Mesothelial cell of epicardium (in vitro differentiated cells): Measurements from ENCODE around the gene TNRC6A. TPM values are rescaled to one million over a fixed set of nuclear protein-coding genes. Genes with fewer than 3 reads are reported as not detected.
A peak's percentile ranks its signal among the peaks of the same experiment; 100 is the strongest.
"Not testable (repeated sequence)": the region's sequence is repeated elsewhere in the genome, so short reads cannot be mapped to it uniquely, and the experiment has no call there.

Source experiments
- DNase-seq, 2 experiments: peaks; one replicate each; pipeline ENCODE4 v3.0.0; 2021; ENCODE audit warnings: low spot score in 2 of 2; ENCODE audit not compliant: unreplicated experiment in 2 of 2
- H3K27ac Mint-ChIP-seq: 2 replicates; pipeline ENCODE4 v1.8.0; 2021; ENCODE audit warnings: mixed read lengths
- H3K27me3 Mint-ChIP-seq: 2 replicates; pipeline ENCODE4 v1.8.0; 2021; ENCODE audit warnings: low read depth, mixed read lengths
- H3K36me3 Mint-ChIP-seq: 2 replicates; pipeline ENCODE4 v1.8.0; 2021; ENCODE audit warnings: mixed read lengths
- H3K4me1 Mint-ChIP-seq: 2 replicates; pipeline ENCODE4 v1.8.0; 2021; ENCODE audit warnings: mixed read lengths
- H3K4me3 Mint-ChIP-seq: 2 replicates; pipeline ENCODE4 v1.8.0; 2021; ENCODE audit warnings: mild to moderate bottlenecking, moderate library complexity, mixed read lengths
- H3K9me3 Mint-ChIP-seq: 2 replicates; pipeline ENCODE4 v1.8.0; 2021; ENCODE audit warnings: mixed read lengths
- total RNA-seq: library from RNA; stranded (reverse); gene quantifications from 3 replicates; pipeline ENCODE4 v1.2.1, GENCODE V29; 2021
- TF ChIP-seq, protein P1 (sequence below): fragments of 200-600 bp; sonication (generic); IDR thresholded peaks from one replicate; pipeline ENCODE4 v1.5.0; 2021; ENCODE audit warnings: antibody characterized with exemption; ENCODE audit not compliant: unreplicated experiment

TNRC6A gene
- total RNA-seq, 1 donor from 2014 or later: 89.7 TPM

DNA sequence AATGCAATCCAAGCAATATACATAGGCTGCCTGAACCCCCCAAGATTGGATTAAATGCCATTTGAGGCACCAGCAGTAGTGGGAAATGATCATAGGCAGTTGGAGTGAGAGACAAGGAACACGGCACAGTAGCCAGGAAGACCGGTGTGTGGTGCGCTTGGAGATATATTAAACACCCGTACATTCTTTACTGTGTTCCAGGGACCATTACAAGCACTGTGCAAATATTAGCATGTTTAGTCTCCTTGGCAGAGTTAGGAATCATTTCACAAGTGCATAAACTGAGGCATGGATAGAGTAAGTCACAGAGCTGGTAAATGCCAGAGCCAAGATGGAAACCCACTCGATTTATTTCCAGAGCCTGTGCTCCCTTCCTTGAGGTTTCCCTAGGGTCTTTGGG is 31.1 kb upstream of the TNRC6A start:
- no peaks in the 10 kb centered on the region for H3K36me3 Mint-ChIP-seq
- peaks cover 7% of the 10 kb centered on the region for H3K4me1 Mint-ChIP-seq
- no peaks in the 10 kb centered on the region for H3K27me3 Mint-ChIP-seq
- H3K4me3 Mint-ChIP-seq: no peak overlapping the region
- H3K9me3 Mint-ChIP-seq: peaks cover 3% of the 10 kb centered on the region
- H3K27ac Mint-ChIP-seq: no peak overlapping the region
- TF ChIP-seq, protein P1, sequence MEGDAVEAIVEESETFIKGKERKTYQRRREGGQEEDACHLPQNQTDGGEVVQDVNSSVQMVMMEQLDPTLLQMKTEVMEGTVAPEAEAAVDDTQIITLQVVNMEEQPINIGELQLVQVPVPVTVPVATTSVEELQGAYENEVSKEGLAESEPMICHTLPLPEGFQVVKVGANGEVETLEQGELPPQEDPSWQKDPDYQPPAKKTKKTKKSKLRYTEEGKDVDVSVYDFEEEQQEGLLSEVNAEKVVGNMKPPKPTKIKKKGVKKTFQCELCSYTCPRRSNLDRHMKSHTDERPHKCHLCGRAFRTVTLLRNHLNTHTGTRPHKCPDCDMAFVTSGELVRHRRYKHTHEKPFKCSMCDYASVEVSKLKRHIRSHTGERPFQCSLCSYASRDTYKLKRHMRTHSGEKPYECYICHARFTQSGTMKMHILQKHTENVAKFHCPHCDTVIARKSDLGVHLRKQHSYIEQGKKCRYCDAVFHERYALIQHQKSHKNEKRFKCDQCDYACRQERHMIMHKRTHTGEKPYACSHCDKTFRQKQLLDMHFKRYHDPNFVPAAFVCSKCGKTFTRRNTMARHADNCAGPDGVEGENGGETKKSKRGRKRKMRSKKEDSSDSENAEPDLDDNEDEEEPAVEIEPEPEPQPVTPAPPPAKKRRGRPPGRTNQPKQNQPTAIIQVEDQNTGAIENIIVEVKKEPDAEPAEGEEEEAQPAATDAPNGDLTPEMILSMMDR: no peak
- DNase-seq: no peak

DNA sequence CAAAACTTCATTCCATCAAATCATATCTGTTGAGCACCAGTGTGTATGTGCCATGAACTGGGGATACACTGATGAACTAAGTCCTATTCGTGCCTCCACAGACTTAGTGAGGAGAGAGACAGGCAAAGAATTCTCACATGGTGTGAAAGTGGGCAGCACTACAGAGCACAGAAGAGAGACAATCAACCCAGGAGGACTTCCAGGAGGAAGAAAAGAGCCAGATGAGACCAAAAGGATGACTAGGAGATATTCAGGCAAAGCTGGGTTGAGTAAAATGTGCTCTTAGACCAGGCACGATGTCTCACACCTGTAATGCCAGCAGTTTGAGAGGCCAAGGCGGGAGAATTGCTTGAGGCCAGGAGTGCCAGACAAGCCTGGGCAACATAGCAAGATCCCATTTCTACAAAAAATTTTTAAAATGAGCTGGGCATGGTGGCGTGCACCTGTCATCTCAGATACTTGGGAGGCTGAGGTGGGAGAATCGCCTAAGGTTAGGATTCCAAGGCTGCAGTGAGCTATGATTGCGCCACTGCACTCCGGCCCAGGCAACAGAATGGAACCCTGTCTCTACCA is 30.2 kb upstream of the TNRC6A start:
- Mint-ChIP-seq H3K4me1 (peaks cover 7% of the 10 kb centered on the region), H3K36me3 (no peaks in the 10 kb centered on the region), H3K9me3 (peaks cover 3% of the 10 kb centered on the region), H3K27ac (no peak overlapping the region), H3K4me3 (no peak overlapping the region), H3K27me3 (no peaks in the 10 kb centered on the region)
- DNase-seq: no peak
- TF ChIP-seq, protein P1: no peak

DNA sequence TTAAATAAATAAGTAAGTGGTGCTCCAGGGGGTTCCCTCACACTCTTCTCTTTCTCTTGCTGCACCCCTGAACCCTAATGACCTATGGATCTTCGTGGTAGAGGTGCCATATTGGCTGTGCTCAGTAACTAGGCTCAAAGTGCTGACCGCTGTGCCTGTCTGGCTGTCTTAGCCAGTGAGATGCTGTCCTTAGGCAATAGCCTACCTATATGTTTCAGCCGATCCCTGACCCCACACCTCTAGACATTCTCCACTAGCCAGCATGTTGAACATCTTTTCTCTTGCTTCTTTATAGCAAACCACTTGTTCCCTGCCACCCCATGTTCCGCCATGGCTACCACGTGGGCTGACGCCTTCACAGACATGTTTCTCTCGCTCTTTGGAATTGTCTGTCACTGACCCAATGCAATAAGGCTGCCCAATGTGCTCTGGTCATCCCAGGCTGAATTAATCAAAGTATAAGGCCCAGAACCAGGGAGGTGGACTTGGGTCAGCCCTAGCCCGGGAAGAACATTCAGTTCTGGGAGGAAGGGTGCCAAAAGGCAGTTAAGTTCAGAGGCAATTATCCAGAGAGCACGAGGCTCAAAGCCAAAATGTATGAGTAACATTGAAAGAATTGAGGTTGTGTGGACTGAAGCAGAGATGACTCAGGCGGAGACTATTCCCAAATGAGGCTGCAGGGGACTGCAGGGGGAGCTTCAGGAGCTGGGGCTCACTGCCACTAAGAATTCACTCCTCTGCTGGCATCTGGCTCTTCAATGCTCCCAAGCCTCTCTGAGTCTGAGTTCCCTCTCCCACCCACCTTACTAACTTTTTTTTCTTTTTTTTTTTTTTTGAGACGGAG is 28.7 kb upstream of the TNRC6A start:
- no peaks in the 10 kb centered on the region for H3K36me3 Mint-ChIP-seq
- no peaks in the 10 kb centered on the region for H3K27me3 Mint-ChIP-seq
- no peak overlapping the region for H3K4me3 Mint-ChIP-seq
- H3K27ac Mint-ChIP-seq: peak overlapping the region; percentile 58
- H3K4me1 Mint-ChIP-seq: peaks cover 7% of the 10 kb centered on the region
- TF ChIP-seq, protein P1: no peak
- H3K9me3 Mint-ChIP-seq: peaks cover 3% of the 10 kb centered on the region
- no peak for DNase-seq

DNA sequence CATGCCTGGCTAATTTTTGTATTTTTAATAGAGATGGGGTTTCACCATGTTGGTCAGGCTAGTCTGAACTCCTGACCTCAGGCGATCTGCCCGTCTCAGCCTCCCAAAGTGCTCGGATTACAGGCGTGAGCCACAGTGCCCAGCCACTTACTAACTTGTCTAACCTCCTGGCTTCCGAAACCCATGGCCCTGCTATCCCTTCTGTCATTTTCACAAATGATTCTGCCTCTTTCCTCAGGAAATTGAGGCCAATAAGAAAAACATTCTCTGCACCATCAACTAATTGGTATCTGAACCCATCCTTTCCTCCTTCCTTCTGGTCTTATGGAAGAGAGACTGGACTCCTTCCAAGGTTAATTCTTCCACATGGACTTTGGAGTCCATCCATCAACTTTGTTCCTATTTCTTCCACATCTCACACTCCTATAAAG is 27.9 kb upstream of the TNRC6A start:
- H3K4me1 Mint-ChIP-seq: peaks cover 7% of the 10 kb centered on the region
- H3K9me3 Mint-ChIP-seq: peaks cover 3% of the 10 kb centered on the region
- peak overlapping the region; percentile 6 for H3K27ac Mint-ChIP-seq
- H3K27me3 Mint-ChIP-seq: no peaks in the 10 kb centered on the region
- TF ChIP-seq, protein P1: no peak
- H3K4me3 Mint-ChIP-seq: no peak overlapping the region
- no peaks in the 10 kb centered on the region for H3K36me3 Mint-ChIP-seq
- no peak for DNase-seq

DNA sequence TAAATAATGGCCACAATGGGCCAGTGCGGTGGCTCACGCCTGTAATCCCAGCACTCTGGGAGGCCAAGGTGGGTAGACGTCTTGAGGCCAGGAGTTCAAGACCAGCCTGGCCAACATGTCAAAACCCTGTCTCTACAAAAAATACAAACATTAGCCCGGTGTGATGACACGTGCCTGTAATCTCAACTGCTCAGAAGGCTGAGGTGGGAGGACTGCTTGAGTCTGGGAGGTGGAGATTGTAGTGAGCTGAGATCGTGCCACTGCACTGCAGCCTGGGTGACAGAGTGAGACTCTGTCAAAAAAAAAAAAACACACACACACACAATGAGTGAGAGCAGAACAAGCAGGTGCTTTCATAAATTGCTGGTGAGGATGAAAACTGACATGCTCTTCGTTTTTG is 21.7 kb upstream of the TNRC6A start:
- H3K4me3 Mint-ChIP-seq, H3K9me3 Mint-ChIP-seq, H3K36me3 Mint-ChIP-seq, H3K27me3 Mint-ChIP-seq, H3K4me1 Mint-ChIP-seq, DNase-seq, H3K27ac Mint-ChIP-seq: not testable (repeated sequence)

DNA sequence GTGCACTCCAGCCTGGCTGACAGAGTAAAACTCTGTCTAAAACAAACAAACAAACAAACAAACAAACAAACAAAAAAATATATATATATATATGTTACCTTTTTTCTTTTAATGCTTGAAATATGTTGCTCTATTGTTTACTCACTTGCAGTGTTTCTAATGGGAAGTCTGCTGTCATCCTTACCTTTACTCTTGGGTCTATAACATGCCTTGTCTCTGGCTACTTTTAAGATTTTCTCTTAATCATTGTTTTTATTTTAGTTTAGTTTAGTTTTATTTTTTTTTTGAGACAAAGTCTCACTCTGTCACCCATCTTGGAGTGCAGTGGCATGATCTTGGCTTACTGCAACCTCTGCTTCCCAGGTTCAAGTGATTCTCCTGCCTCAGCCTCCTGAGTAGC is 16.1 kb upstream of the TNRC6A start:
- H3K4me1 Mint-ChIP-seq: no peaks in the 10 kb centered on the region

More for the DNA sequence above, 16.1 kb upstream of the TNRC6A start:
- H3K27me3 Mint-ChIP-seq: peaks cover 2% of the 10 kb centered on the region
- H3K36me3 Mint-ChIP-seq: peaks cover 3% of the 10 kb centered on the region
- DNase-seq: no peak
- no peak overlapping the region for H3K27ac Mint-ChIP-seq
- TF ChIP-seq, protein P1: no peak
- H3K9me3 Mint-ChIP-seq: peaks cover 10% of the 10 kb centered on the region
- H3K4me3 Mint-ChIP-seq: no peak overlapping the region
